ENCODE data around the gene ERBIN.

The ERBIN gene

GRCh38 chr5:66066826-66067225 lies 140.5 kb downstream of the ERBIN start:
- DNase-seq (ENCODE audit: low read depth) = no peak
- TF ChIP-seq, protein P1, sequence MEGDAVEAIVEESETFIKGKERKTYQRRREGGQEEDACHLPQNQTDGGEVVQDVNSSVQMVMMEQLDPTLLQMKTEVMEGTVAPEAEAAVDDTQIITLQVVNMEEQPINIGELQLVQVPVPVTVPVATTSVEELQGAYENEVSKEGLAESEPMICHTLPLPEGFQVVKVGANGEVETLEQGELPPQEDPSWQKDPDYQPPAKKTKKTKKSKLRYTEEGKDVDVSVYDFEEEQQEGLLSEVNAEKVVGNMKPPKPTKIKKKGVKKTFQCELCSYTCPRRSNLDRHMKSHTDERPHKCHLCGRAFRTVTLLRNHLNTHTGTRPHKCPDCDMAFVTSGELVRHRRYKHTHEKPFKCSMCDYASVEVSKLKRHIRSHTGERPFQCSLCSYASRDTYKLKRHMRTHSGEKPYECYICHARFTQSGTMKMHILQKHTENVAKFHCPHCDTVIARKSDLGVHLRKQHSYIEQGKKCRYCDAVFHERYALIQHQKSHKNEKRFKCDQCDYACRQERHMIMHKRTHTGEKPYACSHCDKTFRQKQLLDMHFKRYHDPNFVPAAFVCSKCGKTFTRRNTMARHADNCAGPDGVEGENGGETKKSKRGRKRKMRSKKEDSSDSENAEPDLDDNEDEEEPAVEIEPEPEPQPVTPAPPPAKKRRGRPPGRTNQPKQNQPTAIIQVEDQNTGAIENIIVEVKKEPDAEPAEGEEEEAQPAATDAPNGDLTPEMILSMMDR (IDR thresholded peaks at IDR 0.05; ENCODE audit: control insufficient read depth, extremely low read depth, insufficient read depth) = no peak
- no peak overlapping the region for H3K4me3 ChIP-seq (ENCODE audit: low read depth, low read length)

DNA sequence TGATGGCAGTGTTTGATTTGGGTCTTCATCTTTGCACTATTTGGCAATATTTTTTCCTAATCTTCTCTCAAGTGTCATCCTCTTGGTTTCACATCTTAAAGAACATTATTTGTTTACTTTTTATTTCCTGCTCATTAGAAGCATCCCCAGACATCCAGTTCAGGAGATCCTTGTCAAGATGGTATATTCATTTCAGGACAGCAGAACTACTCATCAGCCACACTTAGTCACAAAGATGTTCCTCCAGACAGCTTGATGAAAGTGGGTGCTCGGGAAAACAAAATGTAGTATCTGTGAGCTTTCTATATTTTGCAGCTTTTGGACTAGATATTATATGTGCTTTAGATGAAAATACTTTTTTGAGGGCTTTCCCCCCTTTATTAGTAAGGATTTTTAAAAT lies 145.7 kb downstream of the ERBIN start:
- H3K4me3 ChIP-seq (ENCODE audit: low read depth, low read length) = no peak overlapping the region
- TF ChIP-seq, protein P1 (IDR thresholded peaks at IDR 0.05; ENCODE audit: control insufficient read depth, extremely low read depth, insufficient read depth) = no peak
- DNase-seq (ENCODE audit: low read depth) = no peak

DNA sequence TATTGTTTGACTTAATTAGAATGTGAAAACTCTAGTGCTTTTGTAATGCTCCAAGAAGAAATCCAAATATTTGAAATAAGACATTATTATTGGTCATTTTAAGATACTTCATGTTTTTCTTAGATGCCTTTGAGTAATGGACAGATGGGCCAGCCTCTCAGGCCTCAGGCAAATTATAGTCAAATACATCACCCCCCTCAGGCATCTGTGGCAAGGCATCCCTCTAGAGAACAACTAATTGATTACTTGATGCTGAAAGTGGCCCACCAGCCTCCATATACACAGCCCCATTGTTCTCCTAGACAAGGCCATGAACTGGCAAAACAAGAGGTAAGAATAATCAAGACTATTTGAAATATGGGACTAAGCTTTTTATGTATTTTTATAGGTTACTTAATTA lies 148.5 kb downstream of the ERBIN start:
- DNase-seq (ENCODE audit: low read depth) = no peak
- H3K4me3 ChIP-seq (ENCODE audit: low read depth, low read length) = no peak overlapping the region
- TF ChIP-seq, protein P1 (IDR thresholded peaks at IDR 0.05; ENCODE audit: control insufficient read depth, extremely low read depth, insufficient read depth) = no peak

DNA sequence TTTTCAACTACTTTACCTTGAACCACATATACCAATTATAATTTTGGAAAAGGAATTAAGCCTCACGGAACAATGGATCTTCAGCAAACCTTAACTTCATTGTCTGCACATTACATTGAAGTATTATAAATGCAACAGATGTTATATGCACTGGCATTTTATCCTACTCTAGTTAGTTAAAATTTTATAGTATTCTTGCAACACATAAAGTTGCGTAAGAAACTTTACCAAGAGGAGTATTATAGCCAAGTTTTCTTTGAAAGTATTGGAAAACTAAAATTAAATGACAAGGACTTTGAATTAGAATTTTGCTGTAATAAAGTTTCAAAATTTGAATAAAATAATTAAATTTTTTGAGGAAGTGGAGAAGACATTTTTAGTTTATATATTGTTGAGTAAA lies 154.3 kb downstream of the ERBIN start:
- TF ChIP-seq, protein P1 (IDR thresholded peaks at IDR 0.05; ENCODE audit: control insufficient read depth, extremely low read depth, insufficient read depth) = no peak
- no peak overlapping the region for H3K4me3 ChIP-seq (ENCODE audit: low read depth, low read length)
- no peak for DNase-seq (ENCODE audit: low read depth)

DNA sequence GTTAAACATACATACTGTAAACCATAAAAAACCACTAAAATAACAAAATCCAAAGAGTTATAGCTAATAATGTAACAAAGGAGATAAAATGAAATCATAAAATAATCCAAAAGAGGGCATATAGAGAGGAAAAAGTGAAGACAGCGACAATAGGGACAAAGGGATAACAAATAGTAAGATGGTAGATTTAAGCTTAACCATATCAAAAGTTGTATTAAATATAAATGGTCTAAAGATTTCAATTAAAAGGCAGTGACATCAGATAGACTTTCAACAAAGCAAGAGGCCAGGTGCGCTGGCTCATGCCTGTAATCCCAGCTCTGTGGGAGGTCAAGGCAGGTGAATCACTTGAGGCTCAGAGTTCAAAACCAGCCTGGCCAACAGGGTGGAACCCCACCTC lies 163.0 kb downstream of the ERBIN start:
- TF ChIP-seq, protein P1 (IDR thresholded peaks at IDR 0.05; ENCODE audit: control insufficient read depth, extremely low read depth, insufficient read depth) = no peak
- no peak overlapping the region for H3K4me3 ChIP-seq (ENCODE audit: low read depth, low read length)
- DNase-seq (ENCODE audit: low read depth) = no peak

- TF ChIP-seq, protein P1 (IDR thresholded peaks at IDR 0.05; ENCODE audit: control insufficient read depth, extremely low read depth, insufficient read depth) = no peak
- no peak for DNase-seq (ENCODE audit: low read depth)
- no peak overlapping the region for H3K4me3 ChIP-seq (ENCODE audit: low read depth, low read length)
These were observed 174.5 kb downstream of the ERBIN start for GRCh38 chr5:66100851-66101250.

DNA sequence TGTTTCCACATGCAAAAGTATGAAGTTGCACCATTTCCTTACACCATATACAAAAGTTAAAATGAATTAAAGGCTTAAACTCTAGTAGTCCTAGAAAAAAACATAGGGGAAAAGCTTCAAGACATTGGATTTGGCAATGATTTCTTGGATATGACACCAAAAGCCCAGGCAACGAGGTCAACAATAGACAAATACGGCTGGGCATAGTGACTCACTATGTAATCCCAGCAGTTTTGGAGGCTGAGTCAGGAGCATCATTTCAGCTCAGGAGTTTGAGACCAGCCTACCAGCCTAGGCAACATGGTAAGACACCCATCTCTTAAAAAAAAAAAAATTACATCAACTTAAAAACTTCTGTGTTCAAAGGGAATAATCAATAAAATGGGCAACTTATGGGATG lies 186.8 kb downstream of the ERBIN start:
- TF ChIP-seq, protein P1 (IDR thresholded peaks at IDR 0.05; ENCODE audit: control insufficient read depth, extremely low read depth, insufficient read depth) = no peak
- DNase-seq (ENCODE audit: low read depth) = no peak
- no peak overlapping the region for H3K4me3 ChIP-seq (ENCODE audit: low read depth, low read length)
